HL-60 (cell line): ENCODE measurements around the gene PNMA8B.

Experiments
- DNase-seq, 2 experiments: peaks; one replicate each; pipeline ENCODE4 v3.0.0-alpha.2; 2010 to 2020; ENCODE audit warnings: low read depth in 1 of 2, low spot score in 1 of 2
- H3K27ac ChIP-seq: fragments of 250-450 bp; sonication (Bioruptor Pico); replicated peaks from 2 replicates; pipeline ENCODE4 v1.5.1; 2020; ENCODE audit warnings: mild to moderate bottlenecking, moderate library complexity
- H3K27me3 ChIP-seq: fragments of 250-450 bp; sonication (Bioruptor Pico); 2 replicates; pipeline ENCODE4 v1.5.1; 2021; ENCODE audit warnings: mild to moderate bottlenecking, moderate library complexity; ENCODE audit not compliant: insufficient read depth, poor library complexity, severe bottlenecking
- H3K4me3 ChIP-seq: replicated peaks from 2 replicates; pipeline ENCODE4 v1.5.1; 2011; ENCODE audit warnings: mild to moderate bottlenecking, control low read depth, low read length; ENCODE audit not compliant: insufficient read depth
- CTCF ChIP-seq: IDR thresholded peaks from one replicate; pipeline ENCODE4 v1.5.1; 2011; ENCODE audit warnings: low read length, control low read depth, inconsistent platforms; ENCODE audit not compliant: insufficient read depth
- GABPA ChIP-seq: IDR thresholded peaks from 2 replicates; pipeline ENCODE4 v1.6.1; 2012; ENCODE audit warnings: low read depth
- POLR2AphosphoS5 ChIP-seq: IDR thresholded peaks from 2 replicates; pipeline ENCODE4 v1.6.1; 2012; ENCODE audit warnings: low read depth
- REST ChIP-seq: IDR thresholded peaks from 2 replicates; pipeline ENCODE4 v1.6.1; 2012; ENCODE audit warnings: low read depth; ENCODE audit not compliant: insufficient replicate concordance
- SPI1 ChIP-seq: IDR thresholded peaks from 2 replicates; pipeline ENCODE4 v1.6.1; 2012; ENCODE audit warnings: low read depth, mild to moderate bottlenecking, borderline replicate concordance

PNMA8B gene

GRCh38 chr19:46469541-46470185 is 26.0 kb downstream of the PNMA8B start:
- no peak overlapping the region for H3K27ac ChIP-seq
- peaks cover 16% of the 10 kb centered on the region for H3K27me3 ChIP-seq
- TF ChIP-seq GABPA (no peak), POLR2AphosphoS5 (no peak), CTCF (no peak), SPI1 (no peak), REST (no peak)
- no peak overlapping the region for H3K4me3 ChIP-seq
- no peak for DNase-seq

- Histone ChIP-seq H3K4me3 (no peak overlapping the region), H3K27me3 (peaks cover 6% of the 10 kb centered on the region), H3K27ac (no peak overlapping the region)
- no peak for TF ChIP-seq REST
- no peak for TF ChIP-seq CTCF
- TF ChIP-seq SPI1: no peak
- TF ChIP-seq GABPA: no peak
- TF ChIP-seq POLR2AphosphoS5: no peak
- no peak for DNase-seq
These were observed 29.0 kb downstream of the PNMA8B start for GRCh38 chr19:46466536-46467196.

- TF ChIP-seq SPI1: no peak
- TF ChIP-seq POLR2AphosphoS5: no peak
- TF ChIP-seq CTCF: no peak
- no peak for TF ChIP-seq REST
- TF ChIP-seq GABPA: no peak
- H3K4me3 ChIP-seq: no peak overlapping the region
- H3K27me3 ChIP-seq: no peaks in the 10 kb centered on the region
- H3K27ac ChIP-seq: no peak overlapping the region
- DNase-seq: no peak
These were observed 32.2 kb downstream of the PNMA8B start for GRCh38 chr19:46463516-46463915.
